Skeletal muscle tissue (tissue), 4 donors: ENCODE measurements around the gene DCDC2. TPM values are rescaled to one million over a fixed set of nuclear protein-coding genes. Genes with fewer than 3 reads are reported as not detected.
"Not testable (repeated sequence)": the region's sequence is repeated elsewhere in the genome, so short reads cannot be mapped to it uniquely, and the experiment has no call there.

ENCODE experiments used
- H3K27ac ChIP-seq: one replicate; pipeline ENCODE4 v1.7.0; 2013; ENCODE audit warnings: mild to moderate bottlenecking, low read depth, low read length, inconsistent platforms
- H3K27me3 ChIP-seq, 3 donors: one replicate each; pipeline ENCODE4 v1.7.0; 2013; ENCODE audit warnings: low read length in 3 of 3; ENCODE audit not compliant: control insufficient read depth in 3 of 3, insufficient read depth in 3 of 3
- H3K36me3 ChIP-seq, 3 donors: one replicate each; pipeline ENCODE4 v1.7.0; 2013; ENCODE audit warnings: low read length in 3 of 3; ENCODE audit not compliant: control insufficient read depth in 3 of 3, insufficient read depth in 3 of 3
- H3K4me1 ChIP-seq, 3 donors: one replicate each; pipeline ENCODE4 v1.7.0; 2013; ENCODE audit warnings: low read length in 3 of 3, mild to moderate bottlenecking in 3 of 3; ENCODE audit not compliant: control insufficient read depth in 3 of 3, insufficient read depth in 3 of 3
- H3K4me3 ChIP-seq, 3 donors: one replicate each; pipeline ENCODE4 v1.7.0; 2013; ENCODE audit warnings: low read length in 3 of 3
- H3K9ac ChIP-seq, 3 donors: one replicate each; pipeline ENCODE4 v1.7.0; 2013; ENCODE audit warnings: low read length in 3 of 3, mild to moderate bottlenecking in 3 of 3, moderate library complexity in 2 of 3, low read depth in 1 of 3
- H3K9me3 ChIP-seq, 3 donors: one replicate each; pipeline ENCODE4 v1.7.0; 2013; ENCODE audit warnings: low read length in 3 of 3; ENCODE audit not compliant: control insufficient read depth in 3 of 3
- total RNA-seq: library from RNA; depleted of rRNA; stranded (reverse); fragments of >200 nt; gene quantifications from one replicate; pipeline ENCODE4 v1.2.3, GENCODE V29; 2014
- donor health status: Osteomylitis.

DCDC2 gene
- total RNA-seq, 1 donor from 2014 or later: not detected

- peaks cover 4 to 14% (median 8%) of the 10 kb centered on the region in 3 donors for H3K4me1 ChIP-seq
- H3K27ac ChIP-seq: peak overlapping the region; percentile 94
- H3K9me3 ChIP-seq: no peaks in the 10 kb centered on the region
- H3K36me3 ChIP-seq: no peaks in the 10 kb centered on the region
- peaks cover 0 to 3% (median 0%) of the 10 kb centered on the region in 3 donors for H3K27me3 ChIP-seq
- H3K4me3 ChIP-seq: peak overlapping the region in 2 of 3 donors; percentile 14 to 43
- peak overlapping the region in 2 of 3 donors; percentile 40 to 48 for H3K9ac ChIP-seq
These were observed 37.0 kb upstream of the DCDC2 start for GRCh38 chr6:24394780-24395437.

DNA sequence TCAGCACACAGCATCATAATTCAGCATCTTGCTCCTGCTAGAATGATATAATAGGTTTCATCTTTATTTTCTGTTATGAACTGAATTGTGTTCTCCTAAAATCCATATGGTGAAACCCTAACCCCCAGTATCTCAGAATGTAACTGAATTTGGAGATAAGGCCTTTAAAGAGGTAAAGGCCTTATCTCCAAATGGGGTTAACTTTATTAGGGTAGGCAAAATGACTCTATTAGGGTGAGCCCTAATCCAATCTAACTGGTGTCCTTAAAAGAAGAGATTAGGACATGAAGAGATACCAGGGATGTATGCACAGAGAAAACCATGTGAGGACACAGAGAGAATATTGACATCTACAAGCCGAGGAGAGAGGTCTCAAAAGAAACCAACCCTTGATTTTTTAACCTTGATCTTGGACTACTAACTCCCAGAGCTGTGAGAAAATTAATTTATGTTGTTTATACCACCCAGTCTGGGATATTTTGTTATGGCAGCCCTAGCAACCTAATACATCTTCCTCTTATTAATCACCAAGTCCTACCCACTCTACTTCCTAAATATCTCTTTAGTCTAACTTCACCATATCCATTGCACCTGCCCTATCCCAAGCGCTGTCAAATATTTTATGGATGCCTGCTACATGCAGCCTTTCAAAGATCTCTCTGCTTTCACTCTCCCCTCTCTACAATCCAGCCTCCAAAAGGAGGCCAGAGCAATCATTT lies 36.4 kb upstream of the DCDC2 start:
- Histone ChIP-seq H3K27ac (peak overlapping the region; percentile 94), H3K36me3 (no peaks in the 10 kb centered on the region)

GRCh38 chr6:24391756-24392405 lies 34.0 kb upstream of the DCDC2 start:
- no peak overlapping the region for H3K27ac ChIP-seq
- H3K4me1 ChIP-seq: peaks cover 4 to 14% (median 8%) of the 10 kb centered on the region in 3 donors
- no peaks in the 10 kb centered on the region for H3K9me3 ChIP-seq
- H3K9ac ChIP-seq: no peak overlapping the region
- H3K4me3 ChIP-seq: no peak overlapping the region
- H3K36me3 ChIP-seq: no peaks in the 10 kb centered on the region
- H3K27me3 ChIP-seq: no peaks in the 10 kb centered on the region

More for the DNA sequence above, 36.4 kb upstream of the DCDC2 start:
- no peak overlapping the region for H3K4me3 ChIP-seq
- H3K9ac ChIP-seq: peak overlapping the region in 1 of 3 donors; percentile 48
- peaks cover 4 to 14% (median 8%) of the 10 kb centered on the region in 3 donors for H3K4me1 ChIP-seq
- H3K27me3 ChIP-seq: no peaks in the 10 kb centered on the region
- no peaks in the 10 kb centered on the region for H3K9me3 ChIP-seq

GRCh38 chr6:24391208-24391607 lies 33.3 kb upstream of the DCDC2 start:
- no peak overlapping the region for H3K27ac ChIP-seq
- no peaks in the 10 kb centered on the region for H3K27me3 ChIP-seq
- H3K36me3 ChIP-seq: no peaks in the 10 kb centered on the region
- no peaks in the 10 kb centered on the region for H3K9me3 ChIP-seq
- H3K4me3 ChIP-seq: no peak overlapping the region
- H3K9ac ChIP-seq: no peak overlapping the region
- peaks cover 4 to 14% (median 8%) of the 10 kb centered on the region in 3 donors for H3K4me1 ChIP-seq

DNA sequence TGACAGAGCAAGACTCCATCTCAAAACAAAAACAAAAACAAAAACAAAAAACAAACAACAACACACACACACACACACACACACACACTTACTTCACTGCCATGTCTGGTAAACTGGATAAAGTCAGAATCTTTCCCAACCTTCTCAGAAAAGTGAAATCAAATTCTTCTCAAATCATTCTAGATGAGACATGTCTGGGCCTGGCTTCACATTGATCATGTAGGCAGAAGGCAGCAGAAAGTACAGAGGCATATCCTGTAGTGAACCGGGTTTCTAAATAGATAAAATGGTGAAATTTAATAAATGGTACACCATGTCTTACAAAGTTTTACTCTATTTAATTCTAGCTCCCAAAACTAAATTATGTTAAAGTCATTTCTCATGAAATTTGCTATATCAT lies 30.0 kb upstream of the DCDC2 start:
- Histone ChIP-seq H3K27me3 (no peaks in the 10 kb centered on the region), H3K9me3 (no peaks in the 10 kb centered on the region), H3K4me3 (no peak overlapping the region), H3K36me3 (no peaks in the 10 kb centered on the region), H3K4me1 (no peaks in the 10 kb centered on the region), H3K27ac (no peak overlapping the region), H3K9ac (no peak overlapping the region)

DNA sequence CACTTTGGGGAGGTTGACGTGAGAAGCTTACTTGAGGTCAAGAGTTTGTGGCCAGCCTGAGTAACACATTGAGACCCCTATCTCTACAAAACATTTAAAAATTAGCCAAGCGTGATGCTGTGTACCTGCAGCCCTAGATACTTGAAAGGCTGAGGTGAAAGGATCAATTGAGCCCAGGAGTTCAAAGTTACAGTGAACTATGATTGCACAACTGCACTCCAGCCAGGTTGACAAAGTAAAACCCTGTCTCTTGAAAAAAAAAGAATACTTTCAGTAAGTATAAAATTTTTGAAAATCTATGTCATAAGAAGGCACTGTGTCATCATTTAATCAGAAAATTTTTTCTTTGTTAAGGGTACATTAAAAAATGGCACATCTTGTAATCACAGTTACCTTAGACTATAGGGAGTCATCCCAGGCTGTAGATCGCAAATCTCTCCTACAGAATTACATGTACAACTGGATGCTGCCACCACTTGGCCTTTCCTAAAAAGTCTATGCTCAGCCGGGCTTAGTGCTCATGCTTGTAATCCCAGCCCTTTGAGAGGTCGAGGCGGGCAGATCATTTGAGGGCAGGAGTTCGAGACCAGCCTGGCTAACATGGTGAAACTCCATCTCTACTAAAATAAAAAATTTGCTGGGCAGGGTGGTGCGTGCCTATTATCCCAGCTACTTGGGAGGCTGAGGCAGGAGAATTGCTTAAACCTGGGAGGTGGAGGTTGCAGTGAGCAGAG lies 27.8 kb upstream of the DCDC2 start:
- Histone ChIP-seq H3K9me3 (no peaks in the 10 kb centered on the region), H3K4me1 (no peaks in the 10 kb centered on the region), H3K36me3 (no peaks in the 10 kb centered on the region), H3K9ac (no peak overlapping the region), H3K27ac (no peak overlapping the region), H3K27me3 (no peaks in the 10 kb centered on the region), H3K4me3 (no peak overlapping the region)

GRCh38 chr6:24384369-24385130 lies 26.7 kb upstream of the DCDC2 start:
- H3K36me3 ChIP-seq, H3K4me1 ChIP-seq, H3K9me3 ChIP-seq, H3K4me3 ChIP-seq, H3K27ac ChIP-seq, H3K9ac ChIP-seq, H3K27me3 ChIP-seq: not testable (repeated sequence)

DNA sequence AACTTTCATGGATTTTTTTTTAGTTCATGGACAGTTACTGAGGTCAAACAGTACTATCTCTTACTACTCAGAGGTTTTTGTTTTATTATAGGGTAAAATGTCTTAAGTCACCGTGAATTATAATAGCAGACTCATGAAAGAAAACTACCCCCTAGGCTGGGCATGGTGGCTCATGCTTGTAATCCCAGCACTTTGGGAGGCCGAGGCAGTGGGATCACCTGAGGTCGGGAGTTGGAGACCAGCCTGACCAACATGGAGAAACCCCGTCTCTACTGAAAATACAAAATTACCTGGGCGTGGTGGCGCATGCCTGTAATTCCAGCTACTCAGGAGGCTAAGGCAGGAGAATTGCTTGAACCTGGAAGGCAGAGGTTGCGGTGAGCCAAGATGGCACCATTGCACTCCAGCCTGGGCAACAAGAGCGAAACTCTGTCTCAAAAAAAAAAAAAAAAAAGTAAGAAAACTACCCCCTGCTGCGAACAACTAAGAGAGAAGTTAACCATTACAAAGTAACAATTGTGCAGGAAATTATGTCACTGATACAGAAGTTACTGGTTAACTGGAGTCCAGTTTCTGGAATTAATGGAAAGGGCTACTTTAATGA lies 25.1 kb upstream of the DCDC2 start:
- H3K27me3 ChIP-seq, H3K4me3 ChIP-seq, H3K9ac ChIP-seq, H3K36me3 ChIP-seq, H3K4me1 ChIP-seq, H3K27ac ChIP-seq, H3K9me3 ChIP-seq: not testable (repeated sequence)

GRCh38 chr6:24382220-24382540 lies 24.3 kb upstream of the DCDC2 start:
- no peaks in the 10 kb centered on the region for H3K4me1 ChIP-seq
- H3K4me3 ChIP-seq: no peak overlapping the region
- no peaks in the 10 kb centered on the region for H3K27me3 ChIP-seq
- no peaks in the 10 kb centered on the region for H3K36me3 ChIP-seq
- no peaks in the 10 kb centered on the region for H3K9me3 ChIP-seq
- H3K9ac ChIP-seq: no peak overlapping the region
- no peak overlapping the region for H3K27ac ChIP-seq
